ENCODE data around the gene THOC1. TPM values are rescaled to one million over a fixed set of nuclear protein-coding genes. Genes with fewer than 3 reads are reported as not detected.

THOC1 gene
- total RNA-seq, 2 donors from 2014 or later = 81.8 to 99.6 TPM

DNA sequence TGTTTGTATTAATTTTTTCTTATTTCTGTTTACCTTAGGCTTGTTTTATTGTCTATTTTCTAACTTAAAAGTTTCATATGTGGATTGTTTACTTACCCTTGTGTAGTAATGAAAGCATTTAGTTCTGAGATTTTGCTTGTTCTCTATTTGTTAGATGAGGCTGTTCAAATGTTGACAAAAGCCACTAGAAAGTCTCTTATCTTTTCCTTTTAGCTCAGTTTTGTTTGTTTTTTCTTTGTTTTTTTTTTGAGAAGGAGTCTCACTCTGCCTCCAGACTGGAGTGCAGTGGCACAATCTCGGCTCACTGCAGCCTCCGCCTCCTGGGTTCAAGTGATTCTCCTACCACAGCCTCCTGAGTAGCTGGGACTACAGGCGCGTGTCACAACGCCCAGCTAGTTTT, 78.6 kb downstream of the THOC1 start:
- H3K27me3 ChIP-seq (ENCODE audit: control insufficient read depth, insufficient read depth, low read length, poor library complexity, severe bottlenecking) = no peaks in the 10 kb centered on the region
- H3K4me1 ChIP-seq (ENCODE audit: control insufficient read depth, insufficient read depth, low read length) = no peaks in the 10 kb centered on the region
- peaks cover 22% of the 10 kb centered on the region for H3K36me3 Mint-ChIP-seq (ENCODE audit: low read depth)
- no peak overlapping the region for H3K4me3 ChIP-seq (ENCODE audit: low read length)
- WGBS, 2 experiments (ENCODE audit: insufficient coverage in 1 of 2, insufficient read length in 1 of 2) = 90 to 100% methylated on average over 4 of the region's 5 CpGs
- no peaks in the 10 kb centered on the region for H3K9me3 Mint-ChIP-seq
- no peak for DNase-seq
- peaks cover 11% of the 10 kb centered on the region for H3K4me1 Mint-ChIP-seq
- no peaks in the 10 kb centered on the region for H3K9me3 ChIP-seq (ENCODE audit: control insufficient read depth, low read length)
- no peak overlapping the region for H3K27ac ChIP-seq (ENCODE audit: low read depth, low read length)
- no peak overlapping the region for H3K9ac ChIP-seq (ENCODE audit: extremely low read depth, low read length, poor library complexity, severe bottlenecking)
- H3K36me3 ChIP-seq (ENCODE audit: control insufficient read depth, insufficient read depth, low read length) = peaks cover 31% of the 10 kb centered on the region
- H3K27me3 Mint-ChIP-seq (ENCODE audit: insufficient read depth) = no peaks in the 10 kb centered on the region
- TF ChIP-seq, protein P1, sequence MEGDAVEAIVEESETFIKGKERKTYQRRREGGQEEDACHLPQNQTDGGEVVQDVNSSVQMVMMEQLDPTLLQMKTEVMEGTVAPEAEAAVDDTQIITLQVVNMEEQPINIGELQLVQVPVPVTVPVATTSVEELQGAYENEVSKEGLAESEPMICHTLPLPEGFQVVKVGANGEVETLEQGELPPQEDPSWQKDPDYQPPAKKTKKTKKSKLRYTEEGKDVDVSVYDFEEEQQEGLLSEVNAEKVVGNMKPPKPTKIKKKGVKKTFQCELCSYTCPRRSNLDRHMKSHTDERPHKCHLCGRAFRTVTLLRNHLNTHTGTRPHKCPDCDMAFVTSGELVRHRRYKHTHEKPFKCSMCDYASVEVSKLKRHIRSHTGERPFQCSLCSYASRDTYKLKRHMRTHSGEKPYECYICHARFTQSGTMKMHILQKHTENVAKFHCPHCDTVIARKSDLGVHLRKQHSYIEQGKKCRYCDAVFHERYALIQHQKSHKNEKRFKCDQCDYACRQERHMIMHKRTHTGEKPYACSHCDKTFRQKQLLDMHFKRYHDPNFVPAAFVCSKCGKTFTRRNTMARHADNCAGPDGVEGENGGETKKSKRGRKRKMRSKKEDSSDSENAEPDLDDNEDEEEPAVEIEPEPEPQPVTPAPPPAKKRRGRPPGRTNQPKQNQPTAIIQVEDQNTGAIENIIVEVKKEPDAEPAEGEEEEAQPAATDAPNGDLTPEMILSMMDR (conservative IDR thresholded peaks at IDR 0.05) = no peak
- no peak overlapping the region for H3K4me3 Mint-ChIP-seq
- no peak overlapping the region for H3K27ac Mint-ChIP-seq

GRCh38 chr18:183769-184168, 84.1 kb downstream of the THOC1 start:
- no peaks in the 10 kb centered on the region for H3K9me3 ChIP-seq (ENCODE audit: control insufficient read depth, low read length)
- no peaks in the 10 kb centered on the region for H3K4me1 ChIP-seq (ENCODE audit: control insufficient read depth, insufficient read depth, low read length)
- no peaks in the 10 kb centered on the region for H3K4me1 Mint-ChIP-seq
- no peaks in the 10 kb centered on the region for H3K27me3 Mint-ChIP-seq (ENCODE audit: insufficient read depth)
- TF ChIP-seq, protein P1 (conservative IDR thresholded peaks at IDR 0.05) = no peak
- no peaks in the 10 kb centered on the region for H3K9me3 Mint-ChIP-seq
- H3K4me3 ChIP-seq (ENCODE audit: low read length) = no peak overlapping the region
- no peak overlapping the region for H3K4me3 Mint-ChIP-seq
- H3K27ac Mint-ChIP-seq = no peak overlapping the region
- H3K9ac ChIP-seq (ENCODE audit: extremely low read depth, low read length, poor library complexity, severe bottlenecking) = no peak overlapping the region
- peaks cover 72% of the 10 kb centered on the region for H3K36me3 ChIP-seq (ENCODE audit: control insufficient read depth, insufficient read depth, low read length)
- no peak for DNase-seq
- peaks cover 40% of the 10 kb centered on the region for H3K36me3 Mint-ChIP-seq (ENCODE audit: low read depth)
- WGBS, 2 experiments (ENCODE audit: insufficient coverage in 1 of 2, insufficient read length in 1 of 2) = 100% methylated on average over 1 of the region's 1 CpG; no CpG with 5 or more reads in 1 of the 2 experiments
- H3K27ac ChIP-seq (ENCODE audit: low read depth, low read length) = no peak overlapping the region
- no peaks in the 10 kb centered on the region for H3K27me3 ChIP-seq (ENCODE audit: control insufficient read depth, insufficient read depth, low read length, poor library complexity, severe bottlenecking)

- no peaks in the 10 kb centered on the region for H3K9me3 ChIP-seq (ENCODE audit: control insufficient read depth, low read length)
- no peaks in the 10 kb centered on the region for H3K4me1 Mint-ChIP-seq
- peaks cover 77% of the 10 kb centered on the region for H3K36me3 ChIP-seq (ENCODE audit: control insufficient read depth, insufficient read depth, low read length)
- H3K4me3 Mint-ChIP-seq = no peak overlapping the region
- no peak overlapping the region for H3K9ac ChIP-seq (ENCODE audit: extremely low read depth, low read length, poor library complexity, severe bottlenecking)
- H3K27ac Mint-ChIP-seq = no peak overlapping the region
- no peak overlapping the region for H3K27ac ChIP-seq (ENCODE audit: low read depth, low read length)
- no peaks in the 10 kb centered on the region for H3K9me3 Mint-ChIP-seq
- peaks cover 36% of the 10 kb centered on the region for H3K36me3 Mint-ChIP-seq (ENCODE audit: low read depth)
- H3K4me1 ChIP-seq (ENCODE audit: control insufficient read depth, insufficient read depth, low read length) = no peaks in the 10 kb centered on the region
- no peak overlapping the region for H3K4me3 ChIP-seq (ENCODE audit: low read length)
- H3K27me3 Mint-ChIP-seq (ENCODE audit: insufficient read depth) = no peaks in the 10 kb centered on the region
- DNase-seq = no peak
- H3K27me3 ChIP-seq (ENCODE audit: control insufficient read depth, insufficient read depth, low read length, poor library complexity, severe bottlenecking) = no peaks in the 10 kb centered on the region
- TF ChIP-seq, protein P1 (conservative IDR thresholded peaks at IDR 0.05) = no peak
These were observed 86.1 kb downstream of the THOC1 start for GRCh38 chr18:181711-182110.
